Activated naive CD4-positive, alpha-beta T cell treated with anti-CD3 and anti-CD28 coated beads, Interleukin-2, amount 10 ng/mL, durations not matched to agents 7 days and 5 days (primary cell): ENCODE data around the gene NBEA.
"Not testable (repeated sequence)": the region's sequence is repeated elsewhere in the genome, so short reads cannot be mapped to it uniquely, and the experiment has no call there.

Experiments used
- CTCF ChIA-PET: fragments of 350-600 bp; sonication (Branson Sonifier 250); formaldehyde crosslinking; loops from one replicate; lab custom pipeline; 2021; ENCODE audit warnings: antibody characterized with exemption; lab: Charles Lee
- DNase-seq: peaks from one replicate; pipeline ENCODE4 v3.0.0-alpha.2; 2020
- H3K27ac Mint-ChIP-seq: one replicate; pipeline ENCODE4 v1.8.0; 2021; ENCODE audit warnings: mild to moderate bottlenecking, moderate library complexity, mixed read lengths
- H3K27me3 Mint-ChIP-seq: one replicate; pipeline ENCODE4 v1.8.0; 2021; ENCODE audit warnings: mild to moderate bottlenecking, mixed read lengths
- H3K36me3 Mint-ChIP-seq: one replicate; pipeline ENCODE4 v1.8.0; 2021; ENCODE audit warnings: mixed read lengths
- H3K4me1 Mint-ChIP-seq: one replicate; pipeline ENCODE4 v1.8.0; 2021; ENCODE audit warnings: mixed read lengths
- H3K4me3 Mint-ChIP-seq: one replicate; pipeline ENCODE4 v1.8.0; 2021; ENCODE audit warnings: mild to moderate bottlenecking, moderate library complexity, mixed read lengths
- H3K9me3 Mint-ChIP-seq: one replicate; pipeline ENCODE4 v1.8.0; 2021; ENCODE audit warnings: mixed read lengths

NBEA gene

DNA sequence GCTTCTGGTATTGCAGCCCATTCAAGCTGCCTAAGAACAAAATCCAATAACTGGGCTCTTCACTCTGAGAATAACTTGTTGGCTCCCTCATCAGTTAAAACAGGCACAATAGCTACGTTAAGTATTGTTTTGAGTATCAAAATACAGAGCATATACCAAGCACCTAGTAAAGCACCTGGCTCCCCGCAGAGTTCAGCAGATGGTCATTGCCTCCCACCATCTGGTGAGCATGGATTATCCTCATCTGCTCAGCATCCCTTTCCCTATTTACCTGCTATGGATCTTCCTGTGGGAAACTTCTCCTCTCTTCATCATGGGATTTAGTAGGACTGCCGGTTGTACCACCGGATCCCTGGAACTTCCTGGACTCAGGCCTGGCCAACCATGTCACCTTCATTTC is 733.6 kb downstream of the NBEA start:
- H3K36me3 Mint-ChIP-seq, result no peaks in the 10 kb centered on the region
- H3K4me1 Mint-ChIP-seq, result no peaks in the 10 kb centered on the region
- no peaks in the 10 kb centered on the region for H3K9me3 Mint-ChIP-seq
- CTCF ChIA-PET, result no interaction called here
- no peak overlapping the region for H3K4me3 Mint-ChIP-seq
- DNase-seq, result no peak
- H3K27me3 Mint-ChIP-seq, result no peaks in the 10 kb centered on the region
- no peak overlapping the region for H3K27ac Mint-ChIP-seq

DNA sequence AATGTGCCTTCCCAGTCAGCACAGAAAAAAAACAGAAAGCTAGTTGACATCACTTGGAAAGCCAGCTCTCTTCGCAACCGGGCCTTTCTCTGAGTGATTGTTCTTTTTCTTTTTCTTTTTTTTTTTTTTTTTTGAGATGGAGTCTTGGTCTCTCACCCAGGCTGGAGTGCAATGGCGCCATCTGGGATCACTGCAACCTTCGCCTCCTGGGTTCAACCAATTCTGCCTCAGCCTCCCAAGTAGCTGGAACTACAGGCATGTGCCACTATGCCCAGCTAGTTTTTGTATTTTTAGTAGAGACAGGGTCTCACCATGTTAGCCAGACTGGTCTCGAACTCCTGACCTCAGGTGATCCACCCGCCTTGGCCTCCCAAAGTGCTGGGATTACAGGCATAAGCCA is 735.8 kb downstream of the NBEA start:
- DNase-seq, H3K27ac Mint-ChIP-seq, H3K36me3 Mint-ChIP-seq, CTCF ChIA-PET, H3K4me1 Mint-ChIP-seq, H3K27me3 Mint-ChIP-seq, H3K4me3 Mint-ChIP-seq, H3K9me3 Mint-ChIP-seq: not testable (repeated sequence)

DNA sequence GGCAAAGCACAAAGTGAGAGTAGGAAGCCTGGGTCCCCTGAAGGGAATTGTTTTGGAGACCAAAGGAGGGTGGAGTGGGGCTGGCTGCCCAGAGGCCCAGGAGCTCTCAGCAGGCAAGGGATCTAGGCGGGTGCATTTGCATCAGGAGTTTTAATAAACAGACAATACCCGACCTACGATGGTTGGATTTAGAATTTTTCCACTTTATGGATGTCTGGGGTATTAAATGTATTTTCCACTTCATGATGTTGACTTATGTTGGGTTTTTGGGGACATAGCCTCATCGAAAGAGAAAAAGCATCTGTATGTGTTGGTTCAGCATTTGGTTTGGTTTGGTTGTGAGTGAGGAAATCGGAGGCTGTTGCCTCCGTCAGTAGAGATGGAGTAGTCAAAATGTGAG is 739.6 kb downstream of the NBEA start:
- CTCF ChIA-PET, result no interaction called here
- no peak overlapping the region for H3K4me3 Mint-ChIP-seq
- no peak overlapping the region for H3K27ac Mint-ChIP-seq
- H3K36me3 Mint-ChIP-seq, result no peaks in the 10 kb centered on the region
- no peaks in the 10 kb centered on the region for H3K27me3 Mint-ChIP-seq
- H3K9me3 Mint-ChIP-seq, result no peaks in the 10 kb centered on the region
- DNase-seq, result no peak
- H3K4me1 Mint-ChIP-seq, result no peaks in the 10 kb centered on the region

DNA sequence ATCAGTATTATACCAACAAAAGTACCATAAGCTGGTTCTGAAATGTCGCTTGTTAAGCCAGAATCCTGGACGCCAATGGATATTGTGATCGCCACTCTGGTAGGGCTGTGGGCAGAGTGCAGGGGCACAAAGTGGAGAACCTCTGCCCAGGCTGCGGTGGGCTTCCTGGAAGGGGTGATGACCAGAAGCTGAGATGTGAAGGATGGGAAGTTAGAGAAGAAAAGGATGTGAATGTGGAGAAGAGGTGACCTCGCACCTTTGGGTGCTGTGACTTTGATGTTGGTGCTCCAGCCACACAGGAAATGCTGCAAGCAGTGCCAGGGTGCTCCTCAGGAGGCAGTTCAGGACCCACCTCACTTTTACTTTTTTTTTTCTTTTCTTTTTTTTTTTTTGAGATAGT is 742.4 kb downstream of the NBEA start:
- Mint-ChIP-seq H3K27ac (no peak overlapping the region), H3K4me3 (no peak overlapping the region)

DNA sequence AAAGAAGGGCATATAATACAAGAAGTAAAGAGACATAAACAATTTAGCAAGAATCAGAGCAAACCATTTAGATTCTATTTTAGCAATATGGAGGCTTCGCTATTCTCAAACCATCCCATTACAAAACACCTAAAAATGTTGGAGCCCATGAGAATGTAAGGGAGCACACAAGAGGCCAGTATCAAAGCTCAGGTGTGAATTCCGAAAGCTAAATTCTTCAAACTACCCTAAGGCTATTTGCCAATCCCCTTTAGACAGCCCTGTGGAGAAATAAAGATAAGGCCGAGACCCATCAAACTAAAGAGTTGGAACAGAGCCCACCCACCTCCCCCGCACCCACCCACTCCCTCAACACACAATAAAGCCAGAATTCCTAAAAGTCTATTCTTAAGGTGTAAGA is 745.3 kb downstream of the NBEA start:
- no peak overlapping the region for H3K4me3 Mint-ChIP-seq
- no peaks in the 10 kb centered on the region for H3K4me1 Mint-ChIP-seq
- H3K27ac Mint-ChIP-seq, result no peak overlapping the region
- H3K27me3 Mint-ChIP-seq, result no peaks in the 10 kb centered on the region
- no peaks in the 10 kb centered on the region for H3K9me3 Mint-ChIP-seq
- no peaks in the 10 kb centered on the region for H3K36me3 Mint-ChIP-seq
- DNase-seq, result no peak
- CTCF ChIA-PET, result no interaction called here

More for the DNA sequence above, 742.4 kb downstream of the NBEA start:
- Mint-ChIP-seq H3K9me3 (no peaks in the 10 kb centered on the region), H3K36me3 (no peaks in the 10 kb centered on the region), H3K4me1 (no peaks in the 10 kb centered on the region), H3K27me3 (no peaks in the 10 kb centered on the region)
- CTCF ChIA-PET, result no interaction called here
- DNase-seq, result no peak

- no peak for DNase-seq
- Mint-ChIP-seq H3K36me3 (no peaks in the 10 kb centered on the region), H3K9me3 (peaks cover 2% of the 10 kb centered on the region), H3K4me3 (no peak overlapping the region), H3K27me3 (no peaks in the 10 kb centered on the region), H3K27ac (no peak overlapping the region), H3K4me1 (no peaks in the 10 kb centered on the region)
- CTCF ChIA-PET, result no interaction called here
Observed at GRCh38 chr13:35690581-35691207, 748.6 kb downstream of the NBEA start.

DNA sequence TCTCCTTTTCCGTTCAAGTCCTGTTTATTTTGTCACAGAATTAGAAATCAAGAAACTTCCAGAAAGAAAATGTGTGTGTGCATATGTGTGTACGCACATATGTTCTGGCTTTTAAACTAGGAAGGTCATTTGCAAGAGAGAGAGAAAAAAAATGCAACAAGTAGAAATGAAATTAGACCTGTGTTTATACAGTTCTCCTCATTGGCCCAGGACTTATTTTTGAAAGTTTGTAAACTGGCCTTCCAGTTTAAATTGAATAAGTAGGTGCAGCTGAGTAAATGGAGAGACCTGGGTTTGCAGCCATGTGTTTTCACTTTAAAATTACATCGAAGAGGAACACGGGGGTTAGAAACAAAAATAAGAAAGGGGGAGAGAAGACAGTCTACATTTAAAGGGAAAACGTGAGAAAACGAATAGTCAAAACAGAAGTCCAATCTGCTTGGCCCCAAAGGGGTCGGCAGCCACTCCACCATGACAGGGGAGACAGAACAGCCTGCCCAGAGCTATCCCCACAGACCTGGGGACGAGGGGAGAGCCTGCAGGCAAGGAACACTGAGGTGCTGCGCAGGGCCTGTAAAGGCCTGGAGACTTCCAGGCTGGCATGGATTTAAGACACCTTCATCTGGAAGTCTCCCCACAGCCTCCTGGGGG is 751.2 kb downstream of the NBEA start:
- Mint-ChIP-seq H3K9me3 (peaks cover 2% of the 10 kb centered on the region), H3K27ac (no peak overlapping the region), H3K36me3 (no peaks in the 10 kb centered on the region), H3K4me3 (no peak overlapping the region), H3K27me3 (no peaks in the 10 kb centered on the region), H3K4me1 (no peaks in the 10 kb centered on the region)
- CTCF ChIA-PET, result no interaction called here
- no peak for DNase-seq

GRCh38 chr13:35694031-35694430 is 752.0 kb downstream of the NBEA start:
- Mint-ChIP-seq H3K4me3 (no peak overlapping the region), H3K9me3 (peaks cover 2% of the 10 kb centered on the region)

GRCh38 chr13:35694549-35695447 is 752.7 kb downstream of the NBEA start:
- peaks cover 2% of the 10 kb centered on the region for H3K9me3 Mint-ChIP-seq
- DNase-seq, result no peak
- H3K4me3 Mint-ChIP-seq, result no peak overlapping the region
- no peak overlapping the region for H3K27ac Mint-ChIP-seq
- H3K4me1 Mint-ChIP-seq, result no peaks in the 10 kb centered on the region
- no peaks in the 10 kb centered on the region for H3K36me3 Mint-ChIP-seq
- no peaks in the 10 kb centered on the region for H3K27me3 Mint-ChIP-seq
- CTCF ChIA-PET, result no interaction called here

More at GRCh38 chr13:35694031-35694430, 752.0 kb downstream of the NBEA start:
- H3K36me3 Mint-ChIP-seq, result no peaks in the 10 kb centered on the region
- H3K27ac Mint-ChIP-seq, result no peak overlapping the region
- CTCF ChIA-PET, result no interaction called here
- no peaks in the 10 kb centered on the region for H3K4me1 Mint-ChIP-seq
- no peak for DNase-seq
- no peaks in the 10 kb centered on the region for H3K27me3 Mint-ChIP-seq

DNA sequence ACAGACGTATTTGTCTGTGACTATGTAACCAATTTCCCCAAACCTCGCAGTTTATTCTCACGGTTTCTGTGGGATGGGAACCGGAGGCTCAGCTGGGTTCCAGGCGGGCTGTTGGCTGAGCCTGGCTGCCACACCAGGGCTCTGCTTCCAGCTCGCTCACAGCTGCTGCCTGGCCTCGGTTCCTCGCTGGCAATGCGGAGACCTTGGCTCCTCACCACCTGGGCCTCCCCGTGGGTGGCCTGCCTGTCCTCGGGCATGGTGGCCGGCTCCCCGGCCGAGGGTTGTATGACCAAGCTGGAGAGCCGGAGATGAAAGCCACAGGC is 753.3 kb downstream of the NBEA start:
- DNase-seq, result no peak
- peaks cover 2% of the 10 kb centered on the region for H3K9me3 Mint-ChIP-seq
- no peaks in the 10 kb centered on the region for H3K36me3 Mint-ChIP-seq
- no peak overlapping the region for H3K27ac Mint-ChIP-seq
- H3K4me1 Mint-ChIP-seq, result no peaks in the 10 kb centered on the region
- CTCF ChIA-PET, result no interaction called here
- no peaks in the 10 kb centered on the region for H3K27me3 Mint-ChIP-seq
- no peak overlapping the region for H3K4me3 Mint-ChIP-seq

DNA sequence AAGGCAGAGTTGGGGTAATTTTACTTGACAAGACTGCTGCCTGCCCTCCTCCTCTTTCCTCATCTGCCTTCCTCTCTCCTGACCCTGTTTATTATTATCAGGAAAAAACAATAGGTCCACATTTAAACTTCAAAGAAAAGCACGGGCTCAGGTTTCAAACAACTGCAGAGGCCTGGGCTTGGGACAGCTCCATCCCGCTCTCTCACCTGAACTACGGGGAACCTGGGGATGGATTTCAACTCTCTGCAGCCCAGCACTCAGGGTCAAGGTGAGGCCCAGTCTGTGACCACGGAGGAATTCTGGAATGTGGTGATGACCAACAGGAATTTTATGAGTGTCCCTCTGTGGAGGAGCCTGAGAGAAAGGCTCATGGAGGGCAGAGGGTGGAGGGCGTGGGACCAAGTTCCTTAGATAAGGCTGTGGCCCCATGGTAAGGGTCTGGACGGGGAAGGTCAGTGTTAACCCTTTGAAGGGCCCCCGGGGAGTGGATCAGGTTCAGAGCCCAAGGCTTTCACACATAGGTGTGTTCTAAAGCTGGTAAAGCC is 755.2 kb downstream of the NBEA start:
- Mint-ChIP-seq H3K4me1 (no peaks in the 10 kb centered on the region), H3K36me3 (no peaks in the 10 kb centered on the region), H3K9me3 (peaks cover 2% of the 10 kb centered on the region), H3K27ac (no peak overlapping the region), H3K4me3 (no peak overlapping the region), H3K27me3 (no peaks in the 10 kb centered on the region)
- CTCF ChIA-PET, result no interaction called here
- DNase-seq, result no peak

GRCh38 chr13:35698911-35699576 is 757.0 kb downstream of the NBEA start:
- H3K36me3 Mint-ChIP-seq, result no peaks in the 10 kb centered on the region
- H3K4me1 Mint-ChIP-seq, result no peaks in the 10 kb centered on the region
- H3K9me3 Mint-ChIP-seq, result peaks cover 2% of the 10 kb centered on the region
- no peak for DNase-seq
- CTCF ChIA-PET, result no interaction called here
- no peaks in the 10 kb centered on the region for H3K27me3 Mint-ChIP-seq
- no peak overlapping the region for H3K4me3 Mint-ChIP-seq
- no peak overlapping the region for H3K27ac Mint-ChIP-seq

GRCh38 chr13:35699825-35700510 is 757.9 kb downstream of the NBEA start:
- H3K27ac Mint-ChIP-seq, result no peak overlapping the region
- CTCF ChIA-PET, result no interaction called here
- no peaks in the 10 kb centered on the region for H3K9me3 Mint-ChIP-seq
- H3K27me3 Mint-ChIP-seq, result no peaks in the 10 kb centered on the region
- H3K4me3 Mint-ChIP-seq, result no peak overlapping the region
- no peaks in the 10 kb centered on the region for H3K36me3 Mint-ChIP-seq
- H3K4me1 Mint-ChIP-seq, result no peaks in the 10 kb centered on the region
- no peak for DNase-seq

GRCh38 chr13:35700671-35701070 is 758.6 kb downstream of the NBEA start:
- CTCF ChIA-PET, result no interaction called here
- H3K36me3 Mint-ChIP-seq, result no peaks in the 10 kb centered on the region
- no peak overlapping the region for H3K4me3 Mint-ChIP-seq
- no peaks in the 10 kb centered on the region for H3K27me3 Mint-ChIP-seq
- no peaks in the 10 kb centered on the region for H3K4me1 Mint-ChIP-seq
- no peaks in the 10 kb centered on the region for H3K9me3 Mint-ChIP-seq
- H3K27ac Mint-ChIP-seq, result no peak overlapping the region
- no peak for DNase-seq
